HCEC 1CT (cell line): ENCODE data around the gene RBMS2.

Experiments
- DNase-seq: peaks from one replicate; pipeline ENCODE4 v3.0.0-alpha.2; 2017

Gene RBMS2

GRCh38 chr12:56589783-56590182, 68.2 kb downstream of the RBMS2 start:
- DNase-seq = no peak

DNA sequence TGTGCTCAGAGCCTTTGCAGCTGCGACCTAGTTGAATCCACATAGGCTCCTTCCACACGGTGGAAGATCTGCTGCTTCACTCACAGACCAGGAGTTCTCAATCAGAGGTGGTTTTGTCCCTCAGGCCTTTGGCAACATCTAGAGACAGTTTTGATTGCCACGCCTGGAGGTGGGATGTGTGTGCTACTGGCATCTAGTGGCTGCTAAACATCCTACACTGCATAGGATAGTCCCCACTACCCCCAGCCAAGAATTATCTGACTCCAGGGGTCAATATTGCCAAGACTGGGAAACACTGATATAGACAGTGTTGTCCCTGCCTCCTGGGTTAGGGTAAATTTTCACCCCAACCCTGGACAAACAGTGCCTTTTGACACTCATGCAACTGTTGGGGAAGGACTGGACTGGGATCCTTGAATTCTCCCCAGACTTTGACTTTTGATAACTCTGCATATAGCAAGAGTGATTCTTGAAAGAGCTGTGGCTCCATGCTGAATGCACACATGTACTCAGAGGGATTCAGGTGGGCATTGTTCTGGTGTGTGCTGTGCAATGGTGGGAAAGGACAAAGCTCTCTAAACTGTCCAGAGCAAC, 68.7 kb downstream of the RBMS2 start:
- peak; percentile 17 for DNase-seq

DNA sequence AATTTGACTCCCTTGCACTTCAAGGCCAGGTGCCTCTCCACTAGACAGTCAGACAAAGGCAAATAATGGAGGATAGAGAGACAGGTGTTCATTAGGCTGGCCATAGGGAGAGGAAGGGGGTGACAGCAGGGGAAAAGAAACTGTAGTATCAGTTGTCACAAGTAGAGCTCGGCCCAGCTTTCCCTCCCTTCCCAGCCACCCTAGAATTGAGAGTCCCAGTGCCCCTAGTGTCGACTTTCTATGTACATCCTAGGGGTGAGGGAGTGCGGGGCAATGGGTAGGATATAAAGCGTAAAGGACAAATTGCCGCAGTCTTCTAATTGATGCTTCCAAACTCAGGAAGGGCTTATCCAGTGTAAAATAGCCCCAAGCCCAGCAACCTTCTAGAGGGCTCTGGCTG, 69.5 kb downstream of the RBMS2 start:
- DNase-seq = no peak

- DNase-seq = no peak
Observed at GRCh38 chr12:56591961-56592360, 70.3 kb downstream of the RBMS2 start.

- DNase-seq = peak; percentile 76
Observed at GRCh38 chr12:56593909-56594621, 72.4 kb downstream of the RBMS2 start.

DNA sequence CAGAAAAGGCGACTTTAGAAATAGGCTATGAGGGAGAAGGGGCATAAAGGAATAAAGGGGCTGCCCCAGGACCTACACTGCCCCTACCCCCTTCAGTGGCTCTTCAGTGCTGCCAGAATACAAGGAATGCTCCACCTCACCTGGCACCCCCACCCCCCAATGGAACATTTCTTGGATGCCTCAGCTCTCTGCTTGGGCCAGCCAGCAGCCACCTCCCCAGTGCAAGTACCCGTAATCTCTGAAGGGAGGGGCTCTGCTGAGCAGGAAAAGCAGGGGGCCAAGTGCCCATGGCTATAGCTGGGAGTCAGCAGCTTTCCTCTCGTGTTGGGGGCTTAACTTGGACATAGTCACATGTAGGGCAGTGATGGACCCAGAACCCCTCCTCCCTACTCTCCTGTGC, 75.2 kb downstream of the RBMS2 start:
- no peak for DNase-seq

- no peak for DNase-seq
Observed at GRCh38 chr12:56599041-56599440, 77.4 kb downstream of the RBMS2 start.

DNA sequence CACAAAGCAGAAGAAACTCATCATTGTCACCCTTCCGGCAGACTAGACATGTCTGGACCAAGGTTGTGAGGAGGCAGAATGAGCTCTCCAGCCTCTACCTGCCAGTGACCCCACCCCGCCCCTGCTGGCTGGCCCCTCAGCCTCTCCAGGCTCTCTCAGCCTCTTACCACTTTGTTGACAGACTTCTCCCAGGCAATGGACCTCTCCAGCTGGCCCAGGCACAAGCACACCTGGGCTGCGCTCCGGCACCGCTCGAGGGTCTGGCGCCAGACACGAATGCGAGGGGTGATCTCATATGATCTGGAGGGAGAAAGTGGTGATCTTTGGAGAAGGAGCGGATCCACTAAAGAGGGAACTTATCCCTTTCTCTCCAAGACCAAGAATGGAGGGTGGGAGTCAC, 78.2 kb downstream of the RBMS2 start:
- DNase-seq = no peak

- no peak for DNase-seq
Observed at GRCh38 chr12:56600753-56601152, 79.1 kb downstream of the RBMS2 start.

DNA sequence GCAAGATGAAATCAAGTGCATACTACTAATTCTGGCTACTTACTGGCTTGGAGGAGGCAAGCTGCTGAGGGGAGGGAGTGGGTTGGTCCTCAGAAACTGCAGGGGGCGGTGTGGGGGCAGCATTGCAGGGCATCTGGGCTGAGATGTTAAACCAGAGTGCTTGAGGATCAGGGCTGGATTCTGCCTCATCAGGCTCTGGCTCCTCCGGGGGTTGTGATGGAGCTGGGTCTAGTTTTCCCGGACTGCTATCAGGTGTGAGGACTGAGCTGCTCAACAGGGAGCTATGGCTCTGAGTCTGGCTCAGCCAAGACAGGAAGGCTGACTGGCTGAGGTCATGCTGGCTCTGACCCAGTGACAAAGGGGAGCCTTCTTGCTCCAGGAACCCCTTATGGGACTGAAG, 79.9 kb downstream of the RBMS2 start:
- no peak for DNase-seq

GRCh38 chr12:56602239-56602638, 80.6 kb downstream of the RBMS2 start:
- no peak for DNase-seq

DNA sequence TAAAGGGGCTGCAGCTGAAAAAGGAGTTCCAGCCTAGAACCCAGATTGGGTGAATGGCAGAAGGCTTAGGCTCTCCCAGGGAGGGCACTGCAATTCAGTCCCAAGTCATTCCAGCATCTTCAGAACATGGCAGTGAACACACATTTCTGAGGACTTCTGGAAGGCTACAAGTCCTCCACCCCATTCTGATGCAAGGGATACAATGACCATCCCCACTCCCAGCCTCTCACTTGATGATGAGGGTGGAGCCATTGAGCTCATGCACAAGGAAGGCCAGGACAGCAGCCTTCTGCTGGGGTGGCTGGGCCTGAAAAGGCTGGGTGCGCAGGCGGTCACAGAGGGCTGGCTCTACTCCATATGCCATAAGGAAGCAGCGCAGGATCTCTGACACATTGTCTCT, 82.7 kb downstream of the RBMS2 start:
- no peak for DNase-seq

GRCh38 chr12:56614627-56615026, 93.0 kb downstream of the RBMS2 start:
- no peak for DNase-seq

DNA sequence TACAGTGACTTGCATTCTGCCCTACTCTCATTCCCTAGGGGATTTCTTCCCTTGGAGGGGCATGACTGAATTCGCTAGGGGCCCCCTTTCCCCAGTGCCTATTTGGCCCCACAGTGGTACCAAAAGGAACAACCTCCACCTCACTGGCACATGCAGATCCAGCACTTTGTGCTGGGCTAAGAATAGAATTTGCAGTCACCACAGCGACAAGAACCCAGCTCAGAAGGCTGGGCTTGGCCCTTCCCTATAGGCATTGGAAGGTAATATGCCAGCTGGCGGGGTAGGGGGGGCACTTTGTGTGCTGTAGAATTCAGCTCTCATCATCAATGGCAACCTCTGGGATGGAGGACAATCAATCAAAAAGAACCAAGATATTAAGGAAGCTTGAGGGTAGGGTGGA, 94.6 kb downstream of the RBMS2 start:
- no peak for DNase-seq

DNA sequence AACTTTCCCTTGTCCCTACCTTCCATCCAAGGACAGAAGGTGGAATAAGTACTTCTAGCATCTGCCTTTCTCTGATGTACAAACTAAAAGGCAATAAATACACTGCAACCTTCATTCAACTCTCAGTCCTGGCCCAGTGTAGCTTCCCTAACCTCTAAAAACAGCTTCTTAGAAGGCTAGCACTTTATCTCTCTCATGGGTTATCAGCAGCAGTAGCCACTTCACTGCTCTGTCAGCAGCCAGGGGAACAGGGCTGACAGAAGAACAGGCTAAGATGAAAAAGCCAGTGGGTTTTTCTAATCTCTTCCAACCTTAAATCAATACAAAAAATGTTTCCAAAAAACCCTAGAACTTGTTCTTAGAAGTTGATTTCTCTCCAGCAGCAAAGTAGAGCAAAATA, 95.3 kb downstream of the RBMS2 start:
- no peak for DNase-seq

DNA sequence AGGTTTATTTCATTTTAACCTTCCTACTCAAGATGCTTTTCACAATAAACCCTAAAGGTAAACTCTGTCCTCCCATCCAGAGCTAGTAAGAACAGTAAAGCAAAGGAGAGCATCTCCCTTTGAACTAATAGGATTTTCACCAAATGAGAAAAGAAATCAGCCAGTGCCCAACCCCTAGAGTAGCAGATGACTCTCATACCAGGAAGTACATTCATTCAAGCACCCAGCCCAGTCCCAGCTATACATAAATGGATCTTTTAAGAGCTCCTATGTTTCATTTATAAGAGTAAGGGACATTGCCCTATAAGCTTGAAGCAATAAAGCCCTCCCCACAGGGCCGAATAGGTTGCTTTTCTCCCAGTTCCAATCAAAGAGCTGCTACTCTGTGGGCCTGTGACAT, 100.9 kb downstream of the RBMS2 start:
- DNase-seq = no peak

GRCh38 chr12:56626701-56627100, 105.1 kb downstream of the RBMS2 start:
- no peak for DNase-seq

- DNase-seq = peak; percentile 61
Observed at GRCh38 chr12:56628671-56629458, 107.2 kb downstream of the RBMS2 start.

- peak; percentile 37 for DNase-seq
Observed at GRCh38 chr12:56629459-56630179, 108.0 kb downstream of the RBMS2 start.

DNA sequence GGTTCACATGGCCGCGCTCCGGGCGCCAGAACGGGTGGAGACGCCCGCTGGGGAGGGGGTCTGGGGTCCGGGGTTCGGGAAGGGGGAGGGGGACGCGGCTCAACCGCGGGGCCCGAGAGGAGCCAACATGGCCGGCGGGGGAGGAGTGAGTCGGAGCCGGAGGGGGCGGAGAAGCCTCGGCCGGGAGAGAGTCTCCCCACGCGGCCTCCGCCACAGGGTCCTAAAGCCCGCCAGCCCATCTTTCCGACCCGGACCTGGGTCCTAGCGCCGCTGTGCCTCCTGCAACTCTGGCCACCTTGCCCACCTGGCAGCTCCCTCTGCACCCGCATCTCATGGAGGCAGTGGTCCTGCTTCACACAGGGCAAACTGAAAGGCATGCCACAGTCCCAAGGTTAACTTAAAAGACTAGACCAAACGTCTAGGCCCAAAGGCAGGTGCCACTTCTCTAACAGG, 108.6 kb downstream of the RBMS2 start, which contains the start of gene BAZ2A:
TSS of gene BAZ2A (minus strand) at position 147 of the 453 bp plus-strand sequence. CDS start 12,796 bp downstream, outside the sequence.
- DNase-seq = peak; percentile 84

GRCh38 chr12:56631790-56632700, 110.4 kb downstream of the RBMS2 start:
- peak; percentile 45 for DNase-seq
